HCT116 (cell line): ENCODE measurements around the gene TFF2. TPM values are rescaled to one million over a fixed set of nuclear protein-coding genes. Genes with fewer than 3 reads are reported as not detected.

Experiments
- ATAC-seq: fragments of 200-7000 bp; cut with Tn5 transposase; 2 replicates; pipeline ENCODE4 v1.9.1; 2020; ENCODE audit warnings: mild to moderate bottlenecking, moderate library complexity
- BruUV-seq: library from RNA; stranded (reverse); fragments of 400-500 nt; replicated peaks from 2 replicates; lab custom pipeline; 2021; lab: Mats Ljungman, UMichigan
- CTCF ChIA-PET: fragments of 300-600 bp; sonication (Branson Sonifier 250); formaldehyde crosslinking; loops from one replicate; lab custom pipeline; 2021; ENCODE audit warnings: antibody characterized with exemption; lab: Charles Lee
- POLR2A ChIA-PET: fragments of 300-600, 350-600 bp; sonication (Branson Sonifier 250); formaldehyde crosslinking; loops from one replicate; lab custom pipeline; 2021; ENCODE audit warnings: antibody characterized with exemption; lab: Charles Lee
- RAD21 ChIA-PET, 2 experiments: fragments of 300-600 bp; sonication (Branson Sonifier 250); formaldehyde crosslinking; loops; one replicate each; lab custom pipeline; 2023; ENCODE audit warnings: low total read pairs in 2 of 2; ENCODE audit not compliant: uncharacterized antibody in 2 of 2, unreplicated experiment in 2 of 2, low non-redundant PET in 1 of 2; lab: Charles Lee
- DNase-seq: peaks from one replicate; pipeline ENCODE4 v3.0.0-alpha.2; 2010; ENCODE audit warnings: low read depth, low spot score
- H2AFZ ChIP-seq: fragments of 200-600 bp; shearing (Covaris generic), sonication (generic); 2 replicates; pipeline ENCODE4 v1.6.1; 2017; ENCODE audit warnings: low read depth, mixed run types, mixed read lengths, antibody characterized with exemption, low read length; ENCODE audit not compliant: poor library complexity, severe bottlenecking
- H3K27ac ChIP-seq: 2 replicates; pipeline ENCODE4 v1.5.1; 2012; ENCODE audit warnings: low read depth, low read length
- H3K27me3 ChIP-seq: fragments of 200-600 bp; sonication (generic); 2 replicates; pipeline ENCODE4 v1.6.1; 2016; ENCODE audit warnings: mixed run types, low read length, mixed read lengths; ENCODE audit not compliant: insufficient read depth
- H3K36me3 ChIP-seq, 2 experiments: fragments of 200-500 bp in 1 of 2; fragments of 200-600 bp in 1 of 2; sonication (Bioruptor generic) in 1 of 2; sonication (generic) in 1 of 2; 2 replicates each; pipeline versions ENCODE4 v1.5.1 to v1.6.1; 2014 to 2016; ENCODE audit warnings: low read length in 2 of 2, inconsistent platforms in 1 of 2, mixed read lengths in 1 of 2, mixed run types in 1 of 2; ENCODE audit not compliant: insufficient read depth in 2 of 2, control insufficient read depth in 1 of 2
- H3K4me1 ChIP-seq, 2 experiments: fragments of 200-600 bp in 1 of 2; sonication (generic) in 1 of 2; 2 replicates each; pipeline versions ENCODE4 v1.5.1 to v1.6.1; 2012 to 2017; ENCODE audit warnings: low read length in 2 of 2, inconsistent platforms in 1 of 2, mild to moderate bottlenecking in 1 of 2, mixed read lengths in 1 of 2, mixed run types in 1 of 2, moderate library complexity in 1 of 2; ENCODE audit not compliant: insufficient read depth in 2 of 2, control insufficient read depth in 1 of 2
- H3K4me2 ChIP-seq: fragments of 200-600 bp; sonication (generic); 2 replicates; pipeline ENCODE4 v1.6.1; 2017; ENCODE audit warnings: mixed run types, low read length, mixed read lengths
- H3K4me3 ChIP-seq, 2 experiments: fragments of 200-600 bp in 1 of 2; sonication (generic) in 1 of 2; replicated peaks in 1 of 2; 2 replicates each; pipeline ENCODE4 v1.5.1; 2011 to 2016; ENCODE audit warnings: low read length in 2 of 2, control low read depth in 1 of 2, low read depth in 1 of 2, mild to moderate bottlenecking in 1 of 2, mixed read lengths in 1 of 2, mixed run types in 1 of 2
- H3K79me2 ChIP-seq: fragments of 200-600 bp; sonication (generic); 2 replicates; pipeline ENCODE4 v1.6.1; 2017; ENCODE audit warnings: mild to moderate bottlenecking, mixed run types, low read length, moderate library complexity, mixed read lengths; ENCODE audit not compliant: insufficient read depth
- H3K9ac ChIP-seq: fragments of 200-600 bp; sonication (generic); 2 replicates; pipeline ENCODE4 v1.6.1; 2016; ENCODE audit warnings: low read length, mixed read lengths
- H3K9me2 ChIP-seq: fragments of 200-600 bp; sonication (generic), shearing (Covaris generic); 2 replicates; pipeline ENCODE4 v1.6.1; 2017; ENCODE audit warnings: mixed run types, mild to moderate bottlenecking, moderate library complexity; ENCODE audit not compliant: insufficient read depth
- H3K9me3 ChIP-seq, 2 experiments: fragments of 200-500 bp in 1 of 2; fragments of 200-600 bp in 1 of 2; sonication (Bioruptor generic) in 1 of 2; sonication (generic) in 1 of 2; 2 replicates each; pipeline ENCODE4 v1.6.1; 2014 to 2017; ENCODE audit warnings: low read length in 2 of 2, mixed read lengths in 2 of 2, inconsistent platforms in 1 of 2, low read depth in 1 of 2, mild to moderate bottlenecking in 1 of 2, mixed run types in 1 of 2, moderate library complexity in 1 of 2; ENCODE audit not compliant: control insufficient read depth in 1 of 2, insufficient read depth in 1 of 2
- H4K20me1 ChIP-seq: fragments of 200-600 bp; sonication (generic), shearing (Covaris generic); 2 replicates; pipeline ENCODE4 v1.6.1; 2017; ENCODE audit warnings: mixed run types, mild to moderate bottlenecking, moderate library complexity; ENCODE audit not compliant: insufficient read depth
- CTCF ChIP-seq, 3 experiments: fragments of 200-600 bp in 1 of 3; sonication (generic) in 1 of 3; IDR thresholded peaks in 2 of 3; conservative IDR thresholded peaks in 1 of 3; 2 replicates each; pipeline ENCODE4 v1.5.1; 2012 to 2017; ENCODE audit warnings: low read depth in 2 of 3, low read length in 2 of 3, antibody characterized with exemption in 1 of 3, borderline replicate concordance in 1 of 3, control low read depth in 1 of 3, mild to moderate bottlenecking in 1 of 3, mixed read lengths in 1 of 3, mixed run types in 1 of 3, moderate library complexity in 1 of 3; ENCODE audit not compliant: insufficient read depth in 1 of 3
- ELF1 ChIP-seq: IDR thresholded peaks from 2 replicates; pipeline ENCODE4 v1.6.1; 2012; ENCODE audit warnings: low read depth, borderline replicate concordance
- MAX ChIP-seq: IDR thresholded peaks from 2 replicates; pipeline ENCODE4 v1.6.1; 2012
- POLR2AphosphoS5 ChIP-seq: IDR thresholded peaks from 2 replicates; pipeline ENCODE4 v1.6.1; 2011; ENCODE audit warnings: mild to moderate bottlenecking, low read depth, low read length, moderate library complexity
- RAD21 ChIP-seq: IDR thresholded peaks from 2 replicates; pipeline ENCODE4 v1.6.1; 2012; ENCODE audit warnings: low read depth, mild to moderate bottlenecking
- intact Hi-C: fragments of 100-400 bp; cut with micrococcal nuclease; formaldehyde crosslinking; loops from 2 replicates; pipeline ENCODE4 v1.10.0; 2022
- total RNA-seq: library from RNA; stranded (reverse); gene quantifications from one replicate; pipeline ENCODE4 v1.2.1, GENCODE V29; 2021; ENCODE audit not compliant: unreplicated experiment

The TFF2 gene
- total RNA-seq, 1 experiment from 2014 or later: not detected

- RAD21 ChIA-PET: no interaction called here
Observed at GRCh38 chr21:42381347-42381984, 30.7 kb upstream of the TFF2 start.

More at GRCh38 chr21:42381347-42381984, 30.7 kb upstream of the TFF2 start:
- Histone ChIP-seq H4K20me1 (no peaks in the 10 kb centered on the region), H3K27me3 (no peaks in the 10 kb centered on the region), H3K9me3 (peaks cover 4 to 5% of the 10 kb centered on the region in 2 experiments; a peak in 2 of 4 replicates), H3K9ac (no peak overlapping the region), H2AFZ (no peak overlapping the region)
- no TSS peak for BruUV-seq
- ATAC-seq: peak; percentile 98
- TF ChIP-seq ELF1 (no peak), MAX (peak; percentile 36; the same call in 1 of the 2 replicates), POLR2AphosphoS5 (no peak), RAD21 (peak; percentile 80), CTCF (IDR thresholded peaks at IDR 0.05 in 2 of 3, conservative IDR thresholded peaks at IDR 0.05 in 1 of 3; ENCODE audit: borderline replicate concordance in 1 of 3, insufficient read depth in 1 of 3, low read depth in 2 of 3, low read length in 2 of 3) (peak; percentile 95 to 99 (median 99))
- TF ChIP-seq, all 23 proteins: peak for 3
- ChIA-PET POLR2A (no interaction called here), CTCF (interaction anchor here (0.9 to 2.1 kb wide), 12 partner anchors 11 to 236 kb away, joined by 3 to 9 read pairs (median 4); partner anchors contain the start of genes TFF1 and UBASH3A)
- Histone ChIP-seq H3K4me1 (peaks cover 0 to 3% of the 10 kb centered on the region in 2 experiments; a peak in 1 of 4 replicates), H3K36me3 (no peaks in the 10 kb centered on the region), H3K4me3 (no peak overlapping the region), H3K4me2 (no peak overlapping the region), H3K9me2 (no peaks in the 10 kb centered on the region), H3K27ac (no peak overlapping the region), H3K79me2 (no peaks in the 10 kb centered on the region)
- intact Hi-C loops: loop anchor here (10.0 kb wide), 1 partner anchor 153 kb away; no protein-coding TSS in a partner anchor
- DNase-seq: peak; percentile 59
